NCI-H69 (cell line): ENCODE results near the gene PALM.

Experiments used
- DNase-seq: peaks from one replicate; lab custom pipeline; 2025; lab: John Stamatoyannopoulos, UW

The PALM gene

GRCh38 chr19:752652-753517 lies 44.1 kb downstream of the PALM start:
- DNase-seq, result peak; percentile 86

- DNase-seq, result no peak
Observed at GRCh38 chr19:754530-754929, 45.8 kb downstream of the PALM start.

GRCh38 chr19:755063-755462 lies 46.3 kb downstream of the PALM start:
- DNase-seq, result no peak

GRCh38 chr19:756236-756635 lies 47.5 kb downstream of the PALM start:
- peak; percentile 67 for DNase-seq

GRCh38 chr19:756821-757688 lies 48.3 kb downstream of the PALM start:
- DNase-seq, result no peak

GRCh38 chr19:757811-758668 lies 49.3 kb downstream of the PALM start:
- no peak for DNase-seq

GRCh38 chr19:763181-763580 lies 54.4 kb downstream of the PALM start:
- DNase-seq, result no peak

GRCh38 chr19:763869-764268 lies 55.1 kb downstream of the PALM start:
- DNase-seq, result no peak

- DNase-seq, result no peak
Observed at GRCh38 chr19:764301-764700, 55.6 kb downstream of the PALM start.

GRCh38 chr19:765179-765738 lies 56.5 kb downstream of the PALM start:
- DNase-seq, result no peak

GRCh38 chr19:768424-768823 lies 59.7 kb downstream of the PALM start:
- DNase-seq, result no peak

- no peak for DNase-seq
Observed at GRCh38 chr19:769616-770015, 60.9 kb downstream of the PALM start.

- DNase-seq, result peak; percentile 75
Observed at GRCh38 chr19:771332-771785, 62.6 kb downstream of the PALM start.

- DNase-seq, result no peak
Observed at GRCh38 chr19:772063-772462, 63.3 kb downstream of the PALM start.

- no peak for DNase-seq
Observed at GRCh38 chr19:772730-773436, 64.1 kb downstream of the PALM start.

GRCh38 chr19:776549-776948 lies 67.8 kb downstream of the PALM start:
- no peak for DNase-seq

- DNase-seq, result peak; percentile 82
Observed at GRCh38 chr19:778910-779653, 70.3 kb downstream of the PALM start.

- DNase-seq, result no peak
Observed at GRCh38 chr19:780935-781334, 72.2 kb downstream of the PALM start.

- DNase-seq, result no peak
Observed at GRCh38 chr19:781800-782184, 73.1 kb downstream of the PALM start.

- DNase-seq, result no peak
Observed at GRCh38 chr19:782185-782877, 73.6 kb downstream of the PALM start.
